ENCODE results near the gene MAGOHB. TPM values are rescaled to one million over a fixed set of nuclear protein-coding genes. Genes with fewer than 3 reads are reported as not detected.

Gene MAGOHB
- total RNA-seq, 4 donors from 2014 or later: 9.5 to 61.3 (median 16.9) TPM

DNA sequence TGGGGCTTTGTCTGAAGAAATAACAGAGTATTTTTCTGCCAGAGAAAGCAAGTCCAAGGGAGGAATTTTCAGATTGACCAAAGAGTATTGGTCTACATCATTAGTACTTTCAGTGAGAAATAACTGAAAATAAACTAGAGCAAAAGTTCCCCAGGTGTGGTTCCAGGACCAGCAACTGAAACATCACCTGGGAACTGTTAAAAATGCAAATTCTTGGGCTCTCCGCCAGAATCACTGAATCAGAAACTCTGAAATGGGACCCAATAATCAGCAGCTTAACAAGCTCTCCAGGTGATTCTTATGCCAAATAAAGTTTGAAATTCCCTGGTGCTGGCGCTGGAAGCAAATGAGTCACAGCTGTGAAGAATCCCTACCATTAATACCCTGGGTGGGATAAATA lies 55.6 kb downstream of the MAGOHB start:
- no peak overlapping the region for H3K4me3 ChIP-seq (ENCODE audit: low read depth, poor library complexity, severe bottlenecking)
- 32 to 36% methylated on average over 2 of the region's 2 CpGs for WGBS, 2 donors
- intact Hi-C loops (cut with DNase I; ENCODE audit: low total_unique reads): no loop called here
- no peak for DNase-seq (ENCODE audit: low spot score in 2 of 2)
- TF ChIP-seq, protein P1, sequence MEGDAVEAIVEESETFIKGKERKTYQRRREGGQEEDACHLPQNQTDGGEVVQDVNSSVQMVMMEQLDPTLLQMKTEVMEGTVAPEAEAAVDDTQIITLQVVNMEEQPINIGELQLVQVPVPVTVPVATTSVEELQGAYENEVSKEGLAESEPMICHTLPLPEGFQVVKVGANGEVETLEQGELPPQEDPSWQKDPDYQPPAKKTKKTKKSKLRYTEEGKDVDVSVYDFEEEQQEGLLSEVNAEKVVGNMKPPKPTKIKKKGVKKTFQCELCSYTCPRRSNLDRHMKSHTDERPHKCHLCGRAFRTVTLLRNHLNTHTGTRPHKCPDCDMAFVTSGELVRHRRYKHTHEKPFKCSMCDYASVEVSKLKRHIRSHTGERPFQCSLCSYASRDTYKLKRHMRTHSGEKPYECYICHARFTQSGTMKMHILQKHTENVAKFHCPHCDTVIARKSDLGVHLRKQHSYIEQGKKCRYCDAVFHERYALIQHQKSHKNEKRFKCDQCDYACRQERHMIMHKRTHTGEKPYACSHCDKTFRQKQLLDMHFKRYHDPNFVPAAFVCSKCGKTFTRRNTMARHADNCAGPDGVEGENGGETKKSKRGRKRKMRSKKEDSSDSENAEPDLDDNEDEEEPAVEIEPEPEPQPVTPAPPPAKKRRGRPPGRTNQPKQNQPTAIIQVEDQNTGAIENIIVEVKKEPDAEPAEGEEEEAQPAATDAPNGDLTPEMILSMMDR (IDR thresholded peaks at IDR 0.05): no peak
- TF ChIP-seq POLR2A (IDR thresholded peaks at IDR 0.05): no peak

DNA sequence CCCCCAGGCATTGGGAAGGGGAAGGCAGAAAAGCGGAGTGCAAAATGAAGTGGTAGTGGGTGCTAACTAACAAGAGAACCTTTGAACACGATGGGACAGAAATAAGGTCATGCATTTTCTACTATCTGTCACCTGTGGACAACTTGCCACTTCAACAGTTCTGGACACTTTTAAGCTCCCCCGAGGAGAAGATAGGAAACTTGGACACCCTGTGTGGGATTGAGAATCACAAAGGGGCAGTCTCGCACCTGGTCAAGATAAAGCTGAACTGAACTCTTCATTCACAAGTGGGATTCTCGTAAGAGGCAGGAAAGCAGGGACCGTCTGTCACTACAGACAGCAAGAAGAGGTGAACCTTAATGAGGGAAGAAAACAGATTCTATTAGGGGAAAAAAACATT lies 56.1 kb downstream of the MAGOHB start:
- no peak for TF ChIP-seq POLR2A (IDR thresholded peaks at IDR 0.05)
- TF ChIP-seq, protein P1 (IDR thresholded peaks at IDR 0.05): no peak
- WGBS, 2 donors: 64 to 75% methylated on average over 6 of the region's 6 CpGs
- intact Hi-C loops (cut with DNase I; ENCODE audit: low total_unique reads): no loop called here
- DNase-seq (ENCODE audit: low spot score in 2 of 2): no peak
- H3K4me3 ChIP-seq (ENCODE audit: low read depth, poor library complexity, severe bottlenecking): no peak overlapping the region

DNA sequence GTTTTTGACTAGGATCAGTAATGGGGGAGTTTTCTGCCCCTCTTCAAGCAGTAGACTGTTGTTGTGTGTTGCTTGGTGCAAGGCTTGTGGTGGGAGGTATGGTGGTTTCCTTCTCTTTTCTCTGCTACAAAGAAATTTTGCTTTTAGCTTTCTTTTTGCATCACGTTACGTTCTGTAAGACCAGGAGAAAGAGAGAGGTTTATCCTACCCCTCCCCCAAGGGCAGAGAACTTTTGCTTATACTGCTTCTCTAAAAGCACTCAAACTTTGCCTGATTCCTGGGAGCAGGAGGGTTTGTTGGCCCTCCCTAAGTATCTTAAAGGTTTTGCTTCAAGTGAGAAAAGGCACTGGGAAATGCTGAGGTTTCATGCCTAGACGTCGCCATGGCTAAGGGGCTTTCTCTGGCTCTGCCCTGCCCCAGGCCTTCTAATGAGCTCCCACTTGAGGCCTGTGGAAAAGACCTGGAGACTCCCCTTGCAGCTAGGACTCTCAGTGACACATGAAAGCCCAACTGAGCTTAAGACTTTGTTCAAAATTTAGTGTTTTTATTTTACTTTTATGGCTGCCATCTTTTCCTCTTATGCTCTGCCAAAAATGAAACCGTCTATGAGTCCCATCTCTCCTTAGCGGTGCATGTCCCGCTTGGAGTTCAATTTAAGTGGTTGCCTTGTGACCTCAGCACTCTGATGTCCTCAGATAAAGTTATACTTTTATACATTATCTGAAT lies 58.5 kb downstream of the MAGOHB start:
- DNase-seq (ENCODE audit: low spot score in 2 of 2): no peak
- intact Hi-C loops (cut with DNase I; ENCODE audit: low total_unique reads): no loop called here

DNA sequence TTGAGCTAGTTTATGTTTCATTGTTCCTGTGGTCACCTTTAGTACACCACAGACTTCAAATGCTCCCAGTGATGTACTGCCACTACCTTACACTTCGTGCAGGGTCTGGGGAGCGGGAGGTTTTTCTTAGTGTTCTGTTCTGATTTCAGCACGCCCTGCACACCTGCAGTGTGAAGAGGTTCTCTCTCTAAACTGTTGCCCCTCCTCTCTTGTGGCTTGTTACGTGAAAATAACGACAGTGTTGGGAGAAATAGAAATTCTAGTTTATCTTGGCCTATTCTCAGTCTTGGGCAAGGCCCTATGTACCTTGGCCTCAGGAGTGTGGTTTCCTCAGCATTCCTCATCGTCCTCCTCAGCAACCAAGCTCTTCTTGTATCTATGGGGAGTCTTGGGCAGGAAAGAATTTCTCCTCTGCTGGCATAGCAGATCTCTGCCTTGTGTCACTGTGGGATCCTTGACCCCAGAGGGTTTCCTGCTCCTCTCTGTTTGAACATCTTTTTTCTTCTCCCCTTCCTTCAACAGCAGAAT lies 59.1 kb downstream of the MAGOHB start:
- DNase-seq (ENCODE audit: low spot score in 2 of 2): no peak
- 87 to 88% methylated on average over 6 of the region's 6 CpGs for WGBS, 2 donors
- TF ChIP-seq, protein P1 (IDR thresholded peaks at IDR 0.05): no peak
- TF ChIP-seq POLR2A (IDR thresholded peaks at IDR 0.05): no peak
- no peak overlapping the region for H3K4me3 ChIP-seq (ENCODE audit: low read depth, poor library complexity, severe bottlenecking)
- intact Hi-C loops (cut with DNase I; ENCODE audit: low total_unique reads): no loop called here

More for the DNA sequence above, 58.5 kb downstream of the MAGOHB start:
- no peak overlapping the region for H3K4me3 ChIP-seq (ENCODE audit: low read depth, poor library complexity, severe bottlenecking)
- TF ChIP-seq, protein P1 (IDR thresholded peaks at IDR 0.05): no peak
- no peak for TF ChIP-seq POLR2A (IDR thresholded peaks at IDR 0.05)
- 77 to 80% methylated on average over 7 of the region's 7 CpGs for WGBS, 2 donors

Other genes with a start within 250 kb of the MAGOHB start
- under 1 TPM in 1 of 4 donors, not detected in 3; 0.46 TPM for gene KLRK1, start 223.6 kb downstream of the MAGOHB start, total RNA-seq
- not detected for gene KLRC4, start 203.9 kb downstream of the MAGOHB start, total RNA-seq
- gene KLRC3, start 193.0 kb downstream of the MAGOHB start, total RNA-seq: not detected
- under 1 TPM in 1 of 4 donors, not detected in 3; 0.71 TPM for gene KLRC2, start 177.6 kb downstream of the MAGOHB start, total RNA-seq
- gene KLRC1, start 160.2 kb downstream of the MAGOHB start, total RNA-seq: not detected
- under 1 TPM; 0.19 to 0.99 (median 0.35) TPM for gene EIF2S3B, start 107.7 kb downstream of the MAGOHB start, total RNA-seq
- gene STYK1, start 60.4 kb upstream of the MAGOHB start, total RNA-seq: 1 to 10 TPM; 2.0 to 2.5 (median 2.2) TPM
- gene YBX3, start 109.7 kb upstream of the MAGOHB start, total RNA-seq: 100 to 1,000 TPM; 544 to 987 (median 637) TPM
- not detected for gene TAS2R7, start 189.0 kb upstream of the MAGOHB start, total RNA-seq
- not detected for gene TAS2R8, start 193.7 kb upstream of the MAGOHB start, total RNA-seq
- not detected for gene TAS2R9, start 196.6 kb upstream of the MAGOHB start, total RNA-seq
- gene TAS2R10, start 212.7 kb upstream of the MAGOHB start, total RNA-seq: under 1 TPM in 1 of 4 donors, not detected in 3; 0.32 TPM
- 100 to 1,000 TPM in 1 of 4 donors, 10 to 100 TPM in 3; 33.5 to 101 (median 70.5) TPM for gene PRR4, start 235.9 kb upstream of the MAGOHB start, total RNA-seq